B cell (primary cell): ENCODE results near the gene HK2. TPM values are rescaled to one million over a fixed set of nuclear protein-coding genes. Genes with fewer than 3 reads are reported as not detected.

Source experiments
- ATAC-seq: fragments of 200-7000 bp; cut with Tn5 transposase; one replicate; pipeline ENCODE4 v1.10.0; 2021; ENCODE audit warnings: low read depth, mild to moderate bottlenecking, moderate number of reproducible peaks, moderate library complexity
- CTCF ChIA-PET: fragments of 350-600 bp; sonication (Branson Sonifier 250); formaldehyde crosslinking; loops from one replicate; lab custom pipeline; 2021; ENCODE audit warnings: antibody characterized with exemption, inconsistent platforms; lab: Charles Lee
- POLR2A ChIA-PET: fragments of 350-600 bp; sonication (Branson Sonifier 250); formaldehyde crosslinking; loops from one replicate; lab custom pipeline; 2021; ENCODE audit warnings: antibody characterized with exemption; lab: Charles Lee
- DNase-seq: peaks from one replicate; pipeline ENCODE4 v3.0.0; 2013
- H2AFZ ChIP-seq: 2 replicates; pipeline ENCODE4 v1.6.1; 2012; ENCODE audit warnings: mild to moderate bottlenecking, low read depth, low read length; ENCODE audit not compliant: insufficient read depth, poor library complexity, severe bottlenecking
- H3K27ac ChIP-seq, 2 donors: 1 replicate in 1 of 2; 2 replicates in 1 of 2; pipeline ENCODE4 v1.5.1; 2012 to 2013; ENCODE audit warnings: low read length in 2 of 2, mild to moderate bottlenecking in 2 of 2, moderate library complexity in 1 of 2
- H3K27me3 ChIP-seq, 4 experiments: fragments of 200-600 bp in 1 of 4; sonication (generic) in 1 of 4; replicated peaks in 1 of 4; 1 replicate in 2 of 4; 2 replicates in 2 of 4; pipeline versions ENCODE4 v1.6.1 to v1.7.0; 2013 to 2016; ENCODE audit warnings: low read length in 3 of 4, mild to moderate bottlenecking in 2 of 4, mixed read lengths in 1 of 4, moderate library complexity in 1 of 4; ENCODE audit not compliant: insufficient read depth in 4 of 4, control insufficient read depth in 3 of 4; ENCODE audit errors: control extremely low read depth in 1 of 4
- H3K36me3 ChIP-seq, 2 experiments: replicated peaks in 1 of 2; 1 replicate in 1 of 2; 2 replicates in 1 of 2; pipeline versions ENCODE4 v1.6.1 to v1.7.1; 2013; ENCODE audit warnings: low read length in 1 of 2; ENCODE audit not compliant: insufficient read depth in 2 of 2, control insufficient read depth in 1 of 2; ENCODE audit errors: control extremely low read depth in 1 of 2, extremely low read depth in 1 of 2
- H3K4me1 ChIP-seq, 2 donors: fragments of 200-600 bp in 1 of 2; sonication (generic) in 1 of 2; 1 replicate in 1 of 2; 2 replicates in 1 of 2; pipeline versions ENCODE4 v1.5.1 to v1.6.1; 2013 to 2017; ENCODE audit warnings: low read length in 2 of 2; ENCODE audit not compliant: control insufficient read depth in 2 of 2, insufficient read depth in 2 of 2
- H3K4me2 ChIP-seq: replicated peaks from 2 replicates; pipeline ENCODE3; 2012; ENCODE audit warnings: mild to moderate bottlenecking, low read depth, low read length; ENCODE audit not compliant: poor library complexity, severe bottlenecking
- H3K4me3 ChIP-seq, 5 experiments: fragments of 200-600 bp in 1 of 5; sonication (generic) in 1 of 5; 1 replicate in 3 of 5; 2 replicates in 2 of 5; pipeline versions ENCODE4 v1.5.1 to v1.7.0; 2011 to 2016; ENCODE audit warnings: low read length in 4 of 5, mild to moderate bottlenecking in 4 of 5, low read depth in 2 of 5, control low read depth in 1 of 5, moderate library complexity in 1 of 5; ENCODE audit not compliant: insufficient read depth in 1 of 5; ENCODE audit errors: control extremely low read depth in 1 of 5, extremely low read depth in 1 of 5
- H3K79me2 ChIP-seq: fragments of 200-600 bp; sonication (generic); one replicate; pipeline ENCODE4 v1.6.0; 2016; ENCODE audit warnings: low read length; ENCODE audit not compliant: control insufficient read depth, insufficient read depth
- H3K9ac ChIP-seq: fragments of 200-600 bp; sonication (generic); 2 replicates; pipeline ENCODE4 v1.6.1; 2017; ENCODE audit warnings: mild to moderate bottlenecking, low read length, moderate library complexity
- H3K9me3 ChIP-seq, 3 donors: one replicate each; pipeline versions ENCODE4 v1.6.1 to v1.7.1; 2013; ENCODE audit warnings: low read length in 2 of 3; ENCODE audit not compliant: control insufficient read depth in 2 of 3, insufficient read depth in 1 of 3; ENCODE audit errors: control extremely low read depth in 1 of 3
- H4K20me1 ChIP-seq: 2 replicates; pipeline ENCODE4 v1.6.0; 2012; ENCODE audit warnings: mild to moderate bottlenecking, low read length; ENCODE audit not compliant: insufficient read depth, control insufficient read depth, poor library complexity, severe bottlenecking
- H3K27ac Mint-ChIP-seq: one replicate; pipeline ENCODE4 v1.8.0; 2021; ENCODE audit warnings: mixed read lengths
- H3K27me3 Mint-ChIP-seq: one replicate; pipeline ENCODE4 v1.8.0; 2021; ENCODE audit warnings: mixed read lengths
- H3K4me1 Mint-ChIP-seq: one replicate; pipeline ENCODE4 v1.8.0; 2021; ENCODE audit warnings: mixed read lengths
- H3K4me3 Mint-ChIP-seq: one replicate; pipeline ENCODE4 v1.8.0; 2021; ENCODE audit warnings: mixed read lengths
- H3K9me3 Mint-ChIP-seq: one replicate; pipeline ENCODE4 v1.8.0; 2022; ENCODE audit warnings: mixed read lengths; ENCODE audit not compliant: insufficient read depth
- EZH2 ChIP-seq: IDR thresholded peaks from 2 replicates; pipeline ENCODE4 v1.6.1; 2012; ENCODE audit warnings: borderline replicate concordance, low read depth, mild to moderate bottlenecking, moderate library complexity, low read length; ENCODE audit not compliant: insufficient read depth, poor library complexity, severe bottlenecking
- WGBS: methylation state at CpG from one replicate; pipeline ENCODE4 v1.1.5; 2013; ENCODE audit warnings: missing lambda C conversion rate; ENCODE audit not compliant: insufficient coverage; 5-methylcytosine and 5-hydroxymethylcytosine counted together
- intact Hi-C: fragments of 100-400 bp; cut with micrococcal nuclease; formaldehyde crosslinking; loops from one replicate; pipeline ENCODE4 v1.10.0; 2022
- polyA plus RNA-seq: library from polyadenylated mRNA; depleted of rRNA; stranded (reverse); fragments of >200 nt; gene quantifications from 2 replicates; pipeline ENCODE4 v1.2.3, GENCODE V29; 2012
- total RNA-seq, 2 donors: library from RNA; stranded (reverse); fragments of 120-200 nt in 1 of 2; gene quantifications; 1 replicate in 1 of 2; 2 replicates in 1 of 2; pipeline versions ENCODE4 v1.2.3 to v1.2.4, GENCODE V29; 2013 to 2022
- TF ChIP-seq, protein P1 (sequence below): fragments of 200-600 bp; IDR thresholded peaks from one replicate; pipeline ENCODE4 v1.8.0; 2022; ENCODE audit warnings: antibody characterized with exemption, mild to moderate bottlenecking

Gene HK2
- total and polyA plus RNA-seq, 2 donors (not counting 1 experiment from before 2014, with no cell fraction given) = 5.0 to 5.7 TPM

DNA sequence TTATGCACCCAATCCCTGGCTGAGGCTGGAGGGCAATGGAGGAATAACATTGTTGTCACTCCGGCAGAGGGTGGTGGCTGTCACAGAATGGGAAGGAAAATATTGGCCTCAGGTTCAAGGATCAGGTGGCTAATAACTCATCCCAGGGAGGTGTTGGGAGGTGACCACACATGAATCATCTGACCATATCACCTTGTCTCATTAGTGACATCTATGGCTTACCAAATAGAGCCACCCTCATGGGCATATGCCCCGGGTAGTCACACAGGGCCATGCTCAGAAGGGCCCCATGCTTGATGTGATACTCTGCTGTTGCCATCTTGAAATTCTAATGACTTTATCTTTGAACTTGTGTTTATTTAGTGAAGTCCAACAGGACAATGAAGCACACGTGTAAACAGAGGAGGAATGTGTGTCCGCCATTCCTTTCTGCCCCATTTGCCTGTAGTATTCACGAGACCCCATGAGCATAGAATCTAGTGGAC lies 27.5 kb upstream of the HK2 start:
- Histone ChIP-seq H3K79me2 (no peaks in the 10 kb centered on the region), H3K27me3 (no peaks in the 10 kb centered on the region), H3K36me3 (no peaks in the 10 kb centered on the region), H2AFZ (no peak overlapping the region), H3K4me2 (no peak overlapping the region), H3K9me3 (peaks cover 0 to 2% (median 0%) of the 10 kb centered on the region in 3 donors), H3K9ac (no peak overlapping the region), H3K27ac (no peak overlapping the region), H3K4me1 (peaks cover 0 to 9% of the 10 kb centered on the region in 2 donors), H4K20me1 (no peaks in the 10 kb centered on the region), H3K4me3 (no peak overlapping the region)
- WGBS = 94% methylated on average over 3 of the region's 5 CpGs
- ATAC-seq (no peak), DNase-seq (no peak)
- CTCF ChIA-PET = no interaction called here
- H3K27me3 Mint-ChIP-seq = peaks cover 32% of the 10 kb centered on the region
- H3K4me3 Mint-ChIP-seq = no peak overlapping the region
- intact Hi-C loops = no loop called here
- peaks cover 8% of the 10 kb centered on the region for H3K9me3 Mint-ChIP-seq
- peaks cover 11% of the 10 kb centered on the region for H3K4me1 Mint-ChIP-seq
- POLR2A ChIA-PET = no interaction called here
- TF ChIP-seq, protein P1, sequence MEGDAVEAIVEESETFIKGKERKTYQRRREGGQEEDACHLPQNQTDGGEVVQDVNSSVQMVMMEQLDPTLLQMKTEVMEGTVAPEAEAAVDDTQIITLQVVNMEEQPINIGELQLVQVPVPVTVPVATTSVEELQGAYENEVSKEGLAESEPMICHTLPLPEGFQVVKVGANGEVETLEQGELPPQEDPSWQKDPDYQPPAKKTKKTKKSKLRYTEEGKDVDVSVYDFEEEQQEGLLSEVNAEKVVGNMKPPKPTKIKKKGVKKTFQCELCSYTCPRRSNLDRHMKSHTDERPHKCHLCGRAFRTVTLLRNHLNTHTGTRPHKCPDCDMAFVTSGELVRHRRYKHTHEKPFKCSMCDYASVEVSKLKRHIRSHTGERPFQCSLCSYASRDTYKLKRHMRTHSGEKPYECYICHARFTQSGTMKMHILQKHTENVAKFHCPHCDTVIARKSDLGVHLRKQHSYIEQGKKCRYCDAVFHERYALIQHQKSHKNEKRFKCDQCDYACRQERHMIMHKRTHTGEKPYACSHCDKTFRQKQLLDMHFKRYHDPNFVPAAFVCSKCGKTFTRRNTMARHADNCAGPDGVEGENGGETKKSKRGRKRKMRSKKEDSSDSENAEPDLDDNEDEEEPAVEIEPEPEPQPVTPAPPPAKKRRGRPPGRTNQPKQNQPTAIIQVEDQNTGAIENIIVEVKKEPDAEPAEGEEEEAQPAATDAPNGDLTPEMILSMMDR = no peak
- no peak for TF ChIP-seq EZH2
- no peak overlapping the region for H3K27ac Mint-ChIP-seq

DNA sequence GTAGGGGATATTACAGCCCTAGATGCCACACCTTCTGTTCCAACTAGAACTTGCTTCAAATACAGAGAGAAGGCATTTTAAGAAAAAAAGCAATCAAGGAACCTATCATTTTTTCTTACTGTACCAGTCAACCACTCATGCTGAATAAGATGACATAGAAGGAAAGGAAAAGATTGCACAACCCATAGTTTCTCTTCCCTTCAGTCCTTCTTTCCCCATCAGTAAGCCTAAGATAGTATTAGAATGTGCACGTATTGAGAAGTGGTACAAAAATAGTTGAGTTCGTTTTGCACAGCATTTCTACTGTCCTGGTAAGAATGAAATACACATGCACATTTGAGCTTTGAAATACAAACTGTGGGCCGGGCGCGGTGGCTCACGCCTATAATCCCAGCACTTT lies 27.0 kb upstream of the HK2 start:
- ATAC-seq (no peak), DNase-seq (no peak)
- no peaks in the 10 kb centered on the region for H3K36me3 ChIP-seq
- peaks cover 0 to 2% (median 0%) of the 10 kb centered on the region in 3 donors for H3K9me3 ChIP-seq
- POLR2A ChIA-PET = no interaction called here
- no peak overlapping the region for H3K27ac ChIP-seq
- intact Hi-C loops = no loop called here
- no peak overlapping the region for H3K27ac Mint-ChIP-seq
- no peak overlapping the region for H3K4me3 Mint-ChIP-seq
- H3K4me1 Mint-ChIP-seq = peaks cover 11% of the 10 kb centered on the region
- no peak overlapping the region for H3K4me2 ChIP-seq
- H3K4me3 ChIP-seq = no peak overlapping the region
- peaks cover 34% of the 10 kb centered on the region for H3K27me3 Mint-ChIP-seq
- no peak for TF ChIP-seq EZH2
- TF ChIP-seq, protein P1 = no peak
- H2AFZ ChIP-seq = no peak overlapping the region
- WGBS = 60% methylated on average over 1 of the region's 6 CpGs
- CTCF ChIA-PET = no interaction called here
- no peaks in the 10 kb centered on the region for H4K20me1 ChIP-seq
- H3K9me3 Mint-ChIP-seq = peaks cover 8% of the 10 kb centered on the region
- no peaks in the 10 kb centered on the region for H3K79me2 ChIP-seq
- H3K27me3 ChIP-seq = no peaks in the 10 kb centered on the region
- H3K4me1 ChIP-seq = peaks cover 0 to 9% of the 10 kb centered on the region in 2 donors
- no peak overlapping the region for H3K9ac ChIP-seq
